ENCODE results near the gene NUBP2.
A peak's percentile ranks its signal among the peaks of the same experiment; 100 is the strongest.

DNA sequence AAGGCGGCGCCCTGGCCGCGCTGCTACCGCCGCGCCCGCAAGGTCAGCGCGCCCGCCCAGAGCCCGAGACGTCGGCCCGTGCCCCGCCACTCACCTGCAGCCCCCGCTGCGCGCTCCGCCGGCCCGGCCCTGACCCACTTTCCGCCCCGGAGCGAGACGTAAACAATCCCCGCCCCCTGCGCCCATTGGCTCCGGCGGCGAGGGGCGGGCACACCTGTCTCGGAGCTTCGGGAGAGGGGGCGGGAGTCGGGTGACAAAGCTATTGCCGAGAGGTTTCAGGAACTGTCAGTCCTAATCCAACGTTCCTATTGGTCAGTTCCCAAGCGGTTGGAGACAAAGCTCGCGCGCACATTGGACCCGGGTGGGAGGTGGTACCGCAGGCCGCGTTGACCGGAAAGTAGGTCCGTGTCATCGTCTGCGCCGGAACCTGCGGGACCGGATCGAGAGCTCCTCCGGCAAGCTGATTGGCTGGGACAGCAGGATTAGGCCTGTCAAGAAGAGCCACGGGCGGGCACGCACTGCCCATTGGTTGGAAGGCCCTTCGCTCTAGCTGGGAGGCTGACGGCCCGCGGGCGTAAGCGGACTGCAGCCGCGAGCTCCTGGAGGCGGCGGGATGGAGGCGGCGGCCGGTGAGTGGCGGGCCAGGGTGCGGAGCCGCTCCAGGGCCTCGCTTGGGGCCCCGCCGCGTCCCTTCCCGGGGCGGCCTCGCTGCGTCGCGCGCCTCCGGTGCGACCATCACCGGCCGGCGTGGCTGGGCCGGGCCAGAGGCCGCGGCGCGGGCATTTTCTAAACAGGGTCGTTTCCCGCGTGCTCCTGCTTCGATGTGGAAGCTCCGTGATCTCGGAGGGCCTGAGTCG, at the start of gene NUBP2, which contains the start of gene SPSB3:
- TF ChIP-seq, protein P1, sequence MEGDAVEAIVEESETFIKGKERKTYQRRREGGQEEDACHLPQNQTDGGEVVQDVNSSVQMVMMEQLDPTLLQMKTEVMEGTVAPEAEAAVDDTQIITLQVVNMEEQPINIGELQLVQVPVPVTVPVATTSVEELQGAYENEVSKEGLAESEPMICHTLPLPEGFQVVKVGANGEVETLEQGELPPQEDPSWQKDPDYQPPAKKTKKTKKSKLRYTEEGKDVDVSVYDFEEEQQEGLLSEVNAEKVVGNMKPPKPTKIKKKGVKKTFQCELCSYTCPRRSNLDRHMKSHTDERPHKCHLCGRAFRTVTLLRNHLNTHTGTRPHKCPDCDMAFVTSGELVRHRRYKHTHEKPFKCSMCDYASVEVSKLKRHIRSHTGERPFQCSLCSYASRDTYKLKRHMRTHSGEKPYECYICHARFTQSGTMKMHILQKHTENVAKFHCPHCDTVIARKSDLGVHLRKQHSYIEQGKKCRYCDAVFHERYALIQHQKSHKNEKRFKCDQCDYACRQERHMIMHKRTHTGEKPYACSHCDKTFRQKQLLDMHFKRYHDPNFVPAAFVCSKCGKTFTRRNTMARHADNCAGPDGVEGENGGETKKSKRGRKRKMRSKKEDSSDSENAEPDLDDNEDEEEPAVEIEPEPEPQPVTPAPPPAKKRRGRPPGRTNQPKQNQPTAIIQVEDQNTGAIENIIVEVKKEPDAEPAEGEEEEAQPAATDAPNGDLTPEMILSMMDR (IDR thresholded peaks at IDR 0.05): no peak
- TF ChIP-seq POLR2A (IDR thresholded peaks at IDR 0.05): peak in 1 of 2 donors; percentile 63
